GM19372 (cell line): ENCODE data around the gene CACNA2D3.

ENCODE experiments used
- ATAC-seq: cut with Tn5 transposase; IDR thresholded peaks from one replicate; pipeline ENCODE4 v1.9.1; 2021; ENCODE audit warnings: mild to moderate bottlenecking, low read depth, moderate library complexity; ENCODE audit not compliant: unreplicated experiment

Gene CACNA2D3

DNA sequence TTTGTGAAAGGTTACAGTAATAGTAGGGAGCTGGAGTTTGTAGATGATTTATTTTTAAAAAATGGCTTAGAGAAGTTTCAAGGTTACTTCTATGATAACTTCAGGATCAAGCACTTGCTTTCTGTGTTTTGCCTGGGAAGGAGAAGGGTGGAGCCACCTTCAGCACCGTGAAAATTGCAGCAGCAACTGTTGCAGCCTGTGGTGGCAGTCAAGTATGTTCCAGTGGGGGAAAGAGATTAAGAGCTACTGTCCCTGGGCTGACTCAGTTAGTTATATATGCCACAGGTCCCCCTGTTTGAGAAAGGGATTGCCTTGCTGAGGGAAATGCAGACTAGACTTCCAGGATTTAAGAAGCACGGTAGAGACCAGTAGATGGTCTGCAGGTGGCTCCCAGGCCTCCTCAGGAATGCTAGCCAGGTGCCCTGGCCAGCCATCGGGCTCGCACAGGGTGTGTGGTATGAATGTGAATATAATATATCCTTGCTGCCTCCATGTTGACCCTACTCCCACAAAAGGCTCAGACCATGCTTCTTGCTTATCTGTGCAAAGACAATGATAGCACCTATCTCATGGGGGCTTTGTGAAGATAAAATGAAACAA, 389.5 kb downstream of the CACNA2D3 start:
- ATAC-seq = no peak

DNA sequence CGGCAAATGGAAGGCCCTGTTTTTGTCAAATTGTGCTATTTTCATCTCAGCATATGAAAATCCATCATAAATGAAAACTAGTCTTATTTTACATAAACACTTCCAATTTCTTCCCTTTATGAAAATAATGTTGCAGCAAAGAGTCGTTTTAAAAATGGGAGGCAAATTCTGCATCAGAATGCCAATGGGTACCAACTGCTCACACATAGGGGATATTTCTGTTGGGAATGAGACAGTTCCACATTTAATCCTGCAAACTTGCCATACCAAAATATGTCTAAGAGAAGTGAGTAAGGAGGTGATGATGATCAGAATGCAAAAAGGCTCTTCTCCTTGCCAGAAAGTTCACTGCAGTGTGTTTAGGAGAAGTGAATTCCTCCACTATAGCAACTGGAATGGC, 391.7 kb downstream of the CACNA2D3 start:
- no peak for ATAC-seq

DNA sequence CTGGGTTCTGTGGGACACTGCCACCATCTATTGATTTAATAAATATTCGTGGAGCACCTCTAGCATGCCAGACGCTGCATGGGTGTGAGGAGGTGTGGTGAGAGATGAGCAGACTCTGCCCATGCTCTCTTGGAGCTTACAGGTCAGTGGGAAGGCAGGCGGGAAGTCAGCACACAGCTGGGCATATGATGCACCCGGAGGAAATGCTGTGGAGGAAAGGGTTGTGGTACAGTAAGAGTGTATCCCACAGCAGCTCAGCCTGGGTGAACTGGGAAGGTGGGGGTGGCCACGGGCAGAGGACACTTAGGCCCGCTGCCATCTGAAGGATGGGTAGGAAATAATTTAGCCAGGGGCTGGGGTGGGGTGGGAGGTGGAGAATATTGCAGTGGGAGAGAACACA, 392.1 kb downstream of the CACNA2D3 start:
- ATAC-seq = no peak

DNA sequence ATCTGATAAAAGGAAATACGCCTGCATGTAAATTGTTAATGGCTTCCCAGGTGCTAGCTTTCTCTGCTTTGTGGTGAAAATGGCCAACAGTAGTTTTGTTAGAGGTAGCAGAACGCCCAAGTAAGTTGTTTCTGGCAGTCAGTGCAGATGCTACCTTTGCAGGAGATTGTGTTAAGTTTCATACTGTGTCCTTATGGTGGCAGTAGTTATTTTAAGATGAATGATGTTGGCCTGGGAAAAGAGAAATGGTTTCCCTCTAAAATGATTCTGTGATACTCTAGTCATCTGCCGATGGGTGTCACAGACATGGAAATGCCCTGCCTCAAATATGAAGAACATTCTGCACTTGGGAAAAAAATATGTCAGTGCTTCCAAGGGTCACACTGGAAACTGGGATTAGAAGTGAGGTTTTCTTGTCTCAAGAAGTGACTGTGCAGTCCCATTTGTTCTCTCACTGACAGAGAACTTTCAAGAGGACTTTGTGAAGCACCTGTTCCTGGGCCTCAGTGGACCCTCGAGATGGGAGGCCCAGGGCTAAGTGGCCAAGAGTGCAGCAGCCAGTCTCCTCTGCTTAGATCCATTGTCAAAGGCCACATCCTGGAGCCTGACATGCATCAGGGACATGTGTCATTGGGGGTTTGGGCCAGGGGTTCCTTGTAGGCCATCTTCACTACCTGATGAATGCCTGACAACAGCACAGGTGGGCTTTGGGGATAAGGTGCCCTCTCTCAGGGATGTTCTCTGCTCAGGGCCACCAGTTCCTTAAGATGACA, 393.3 kb downstream of the CACNA2D3 start:
- no peak for ATAC-seq

DNA sequence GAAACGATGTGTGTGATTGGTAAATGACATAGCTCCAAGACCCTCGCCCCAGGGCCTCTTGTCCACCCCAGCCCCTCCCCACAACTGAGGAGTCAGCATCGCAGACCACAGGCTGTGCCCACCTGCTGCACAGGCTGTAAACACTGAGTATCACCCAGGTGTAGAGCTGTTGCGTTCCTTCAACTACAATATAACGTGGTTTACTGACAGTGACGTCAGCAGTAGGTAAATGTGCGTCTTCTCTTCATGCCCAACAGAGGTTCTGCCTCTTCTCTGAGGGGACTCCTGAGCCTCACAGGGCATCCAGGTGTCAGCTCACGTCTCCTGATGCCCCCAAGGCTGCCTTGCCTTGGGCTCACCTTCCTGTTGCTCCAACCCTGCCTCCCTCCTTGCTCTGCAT, 395.1 kb downstream of the CACNA2D3 start:
- no peak for ATAC-seq

DNA sequence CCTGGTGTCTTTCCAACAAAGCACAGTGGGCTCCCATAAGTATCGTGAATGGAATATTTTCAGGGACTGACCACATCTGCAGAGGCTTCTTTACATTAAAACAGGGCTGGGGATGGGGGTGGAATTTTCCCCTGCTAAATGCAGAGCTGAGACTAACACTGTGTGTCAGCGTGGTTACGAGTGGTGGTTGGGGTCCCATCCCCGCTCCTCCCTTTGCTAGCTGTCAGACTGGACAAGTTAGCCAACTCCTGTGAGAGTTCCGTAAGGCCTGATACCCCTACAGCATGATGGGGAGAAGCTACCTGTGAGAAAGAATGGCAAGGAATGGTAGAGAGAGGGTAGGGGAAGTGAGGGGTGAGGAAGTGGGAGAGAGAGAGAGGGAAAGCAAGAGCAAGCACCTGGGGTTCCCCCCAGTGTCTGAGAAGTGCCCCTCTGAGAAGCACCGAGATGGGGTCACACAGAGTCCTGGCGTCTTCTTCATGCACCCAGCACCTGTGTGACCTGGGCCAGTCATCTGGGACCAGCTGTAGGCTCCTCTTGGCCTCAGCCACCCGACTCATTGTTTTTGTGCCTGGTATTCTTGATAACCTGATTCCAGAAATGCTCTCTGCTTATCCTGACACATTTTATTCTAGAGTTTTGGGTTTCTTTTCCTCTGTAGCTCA, 395.8 kb downstream of the CACNA2D3 start:
- no peak for ATAC-seq

DNA sequence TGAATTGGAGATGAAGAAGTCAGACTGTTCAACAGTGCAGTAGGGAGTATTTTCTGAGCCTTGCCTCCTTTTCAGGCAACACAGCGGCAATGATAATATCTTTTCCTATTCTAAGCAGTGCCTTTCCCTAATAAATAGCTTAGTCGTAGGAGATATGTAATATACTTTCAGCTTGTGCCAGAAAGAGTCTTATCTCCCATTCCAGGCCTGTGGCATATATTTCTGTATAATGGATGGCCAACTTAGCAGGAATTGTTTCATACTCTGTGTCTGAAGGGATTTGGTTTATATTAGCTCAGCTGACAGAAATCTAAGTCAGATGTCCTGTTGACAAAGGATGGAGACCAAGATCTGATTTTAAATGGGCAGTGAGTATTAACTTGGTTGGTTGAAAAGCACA, 397.1 kb downstream of the CACNA2D3 start:
- ATAC-seq = no peak

DNA sequence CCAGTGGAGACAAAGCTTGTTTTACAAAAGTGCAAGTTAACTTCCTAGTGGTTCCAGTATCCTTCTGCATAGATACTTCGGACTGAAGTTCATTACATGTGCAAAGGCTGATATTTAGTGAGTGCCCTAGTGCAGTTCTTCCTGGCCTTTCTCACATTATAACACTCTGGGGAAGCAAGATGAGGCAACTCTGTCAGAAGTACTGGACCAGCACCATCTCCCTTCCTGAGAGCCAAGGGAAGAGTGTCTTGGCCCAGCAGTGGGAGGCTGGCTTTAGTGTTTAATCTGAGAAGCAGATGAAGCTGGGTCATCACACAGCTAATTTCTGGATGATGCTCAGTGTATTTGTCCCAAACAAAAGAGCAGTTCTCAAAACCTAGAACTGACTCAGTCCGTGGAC, 397.7 kb downstream of the CACNA2D3 start:
- no peak for ATAC-seq

DNA sequence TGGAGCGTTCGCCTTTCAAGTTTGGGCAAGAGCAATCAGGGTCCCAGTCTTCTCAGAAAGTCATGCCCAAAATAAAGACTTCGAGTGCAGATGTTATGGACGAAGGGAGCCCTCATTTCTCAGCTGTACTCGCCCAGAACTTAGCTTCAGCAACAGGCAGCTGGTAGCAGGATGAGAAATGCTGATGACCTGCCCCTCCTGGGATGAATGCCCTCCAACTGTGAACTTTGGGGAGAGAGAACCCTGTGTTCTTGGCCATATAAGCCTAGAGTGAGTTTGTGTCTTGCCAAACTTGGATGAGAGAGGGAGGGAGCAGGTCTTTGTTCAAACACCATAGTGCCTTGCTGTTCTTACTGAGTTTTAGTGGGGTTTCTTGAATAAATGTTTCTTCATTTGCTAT, 405.2 kb downstream of the CACNA2D3 start:
- ATAC-seq = no peak

DNA sequence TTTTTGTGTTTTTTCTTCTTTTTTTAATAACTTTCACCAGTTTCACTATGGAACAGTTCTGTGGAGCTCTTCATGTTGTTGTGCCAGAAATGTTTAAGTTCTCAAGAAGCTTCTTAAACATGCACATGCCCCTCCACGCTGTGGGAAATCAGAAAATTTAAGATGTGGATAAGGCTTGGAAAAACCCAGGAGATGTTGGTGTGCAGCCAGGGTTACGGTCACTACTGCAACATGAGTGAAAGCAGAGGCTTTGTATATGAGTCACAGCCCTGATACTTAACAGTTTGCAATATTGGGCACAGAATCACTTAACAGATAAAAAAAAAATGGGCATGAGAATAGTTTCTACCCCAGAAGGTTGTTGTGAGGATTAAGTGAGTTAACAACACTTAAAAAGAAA, 405.6 kb downstream of the CACNA2D3 start:
- ATAC-seq = no peak

DNA sequence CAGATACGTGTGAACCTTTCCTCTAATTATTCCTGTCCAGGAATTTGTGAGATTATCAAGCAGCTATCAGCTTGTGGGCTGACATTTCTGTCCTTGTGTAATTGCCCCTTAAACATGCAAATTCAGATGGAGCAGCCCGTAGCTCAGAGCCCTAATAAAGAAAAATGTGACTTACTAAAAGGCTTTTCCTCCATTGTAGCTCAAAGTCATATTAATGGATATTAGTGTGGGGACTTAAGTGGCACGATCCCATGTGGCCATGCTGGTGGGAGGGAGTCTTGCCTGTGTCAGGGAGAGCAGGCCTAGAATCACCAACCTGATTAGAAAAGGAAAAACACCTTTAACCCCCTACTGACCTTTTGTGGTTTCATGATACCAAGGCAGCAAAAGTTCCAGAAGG, 406.3 kb downstream of the CACNA2D3 start:
- ATAC-seq = no peak

DNA sequence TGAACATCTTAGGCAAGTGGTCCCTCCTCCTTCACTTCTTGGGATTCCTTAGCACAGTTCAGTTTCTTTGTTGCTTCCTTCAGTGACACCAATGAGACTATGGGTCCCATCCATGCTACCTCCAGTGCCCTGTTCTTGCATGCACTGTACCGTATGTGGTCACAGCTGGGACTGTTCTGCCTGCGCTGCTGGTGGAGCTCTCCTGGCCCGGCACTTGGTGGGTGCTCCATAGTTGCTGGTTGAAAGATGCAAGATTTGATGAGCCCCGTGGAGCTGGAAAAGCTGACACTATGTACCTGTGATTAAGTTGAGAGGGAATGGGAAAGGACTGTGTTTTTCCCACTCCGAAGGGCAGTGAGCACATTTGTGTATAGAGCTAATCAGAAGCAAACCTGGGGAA, 407.7 kb downstream of the CACNA2D3 start:
- ATAC-seq = no peak

DNA sequence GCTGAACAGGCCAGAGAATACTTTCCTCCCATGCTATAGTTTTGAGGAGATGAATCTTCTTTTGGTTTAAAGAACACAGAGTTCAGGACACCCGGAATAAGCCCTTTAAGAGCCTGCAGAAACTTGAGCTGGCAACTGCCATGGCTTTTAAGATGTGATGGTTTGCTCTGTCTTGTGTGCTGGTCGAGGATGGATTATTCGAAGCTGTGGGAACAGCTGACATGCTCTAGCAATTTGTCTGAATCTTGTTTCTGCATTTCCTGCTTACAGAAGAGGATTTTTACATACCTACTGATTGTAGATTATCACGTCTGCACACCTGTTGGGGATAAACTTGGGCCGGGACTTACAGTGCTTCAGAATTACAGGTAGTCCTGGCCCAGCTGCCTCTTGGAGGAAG, 408.6 kb downstream of the CACNA2D3 start:
- ATAC-seq = no peak

DNA sequence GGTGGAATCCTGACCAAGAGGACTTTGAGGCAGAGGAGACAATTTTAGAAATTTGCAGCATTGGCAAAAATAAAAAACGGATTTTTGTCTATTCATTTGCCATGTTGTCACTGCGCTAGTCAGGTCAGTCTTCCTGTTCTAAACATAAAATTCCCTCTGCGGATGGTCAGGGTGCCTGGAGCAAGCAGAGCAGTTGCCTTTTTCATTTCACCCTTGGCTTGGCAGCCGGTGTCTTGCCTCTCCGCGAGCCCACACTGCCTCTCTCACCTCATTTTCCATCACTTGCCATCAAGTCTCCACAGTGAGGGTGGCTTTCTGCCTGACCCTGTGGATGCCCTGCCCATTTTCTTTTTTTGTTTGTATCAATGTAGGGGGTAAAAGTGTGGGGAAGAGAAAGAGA, 409.4 kb downstream of the CACNA2D3 start:
- no peak for ATAC-seq

DNA sequence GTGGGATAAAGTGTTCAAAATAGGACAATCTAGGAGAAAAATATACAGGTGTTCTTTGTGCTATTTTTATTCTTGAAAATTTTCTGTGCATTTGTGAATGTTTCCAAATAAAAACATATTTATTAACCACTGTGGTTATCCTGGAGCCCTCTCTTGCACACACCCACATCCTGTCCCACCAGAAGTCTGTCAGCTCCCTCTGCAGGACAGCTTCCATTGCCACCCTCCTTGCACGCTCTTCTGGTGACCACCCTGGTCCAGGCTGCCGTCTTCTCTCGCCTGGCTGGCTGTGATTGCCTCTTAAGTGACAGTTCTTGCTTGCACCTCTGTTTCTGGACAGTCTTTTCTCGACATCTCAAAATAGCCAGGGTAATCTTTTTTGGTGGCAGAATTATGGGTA, 411.5 kb downstream of the CACNA2D3 start:
- no peak for ATAC-seq

DNA sequence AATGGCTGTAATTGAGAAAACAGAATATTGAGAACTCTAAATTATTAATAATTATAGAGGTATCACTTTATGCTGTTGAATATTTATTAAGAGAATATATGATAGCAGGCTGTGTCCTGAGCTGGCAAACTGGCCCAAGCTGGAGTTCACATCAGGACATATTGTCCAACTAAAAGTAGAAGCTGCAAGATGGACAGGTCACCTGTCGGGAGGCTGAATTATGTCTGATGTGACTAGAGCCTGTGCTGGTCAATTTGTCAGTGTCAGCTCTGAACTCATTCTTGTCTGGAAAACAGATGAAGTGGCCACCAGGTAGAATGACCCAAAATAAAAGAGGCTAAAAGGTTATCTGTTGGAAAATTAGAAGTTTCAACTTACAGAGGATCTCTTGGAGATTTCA, 413.3 kb downstream of the CACNA2D3 start:
- no peak for ATAC-seq

DNA sequence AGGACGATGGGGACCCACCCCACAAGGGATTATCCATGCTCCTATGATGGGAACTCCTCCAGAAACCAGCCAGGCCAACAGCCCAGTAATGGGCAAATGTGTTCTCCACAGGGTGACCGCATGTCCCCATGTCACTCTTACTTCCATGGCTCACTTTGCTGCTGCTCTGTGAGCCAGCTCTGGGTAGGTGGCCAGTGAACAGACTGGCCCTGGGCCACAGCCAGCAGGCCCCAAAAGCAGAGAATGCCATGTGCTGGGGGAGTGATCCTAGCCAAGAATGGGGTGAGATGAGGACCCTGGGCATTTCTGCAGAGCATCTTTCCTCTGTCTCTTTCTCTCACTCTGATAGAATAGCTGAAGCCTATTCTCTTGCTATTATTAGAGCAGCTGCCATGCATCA, 414.1 kb downstream of the CACNA2D3 start:
- ATAC-seq = no peak

DNA sequence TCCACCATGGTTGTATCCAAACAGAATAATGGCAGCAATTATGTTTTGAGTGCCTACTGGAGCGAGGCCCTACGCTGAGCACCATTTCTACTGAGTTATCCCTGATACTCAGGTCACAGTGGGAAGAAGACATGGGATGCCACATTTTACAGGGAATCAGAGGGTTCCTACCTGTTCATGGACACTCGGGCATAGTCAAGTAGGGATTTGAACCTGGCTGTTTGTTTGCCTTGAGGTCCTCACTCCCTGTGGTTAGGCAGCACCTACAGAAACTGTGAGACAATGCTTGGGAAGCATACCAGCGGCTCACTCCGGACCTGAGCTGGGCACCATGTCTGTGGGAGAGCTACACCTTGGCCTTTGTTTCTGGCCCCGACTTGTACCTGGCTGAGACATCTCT, 415.2 kb downstream of the CACNA2D3 start:
- ATAC-seq = no peak

DNA sequence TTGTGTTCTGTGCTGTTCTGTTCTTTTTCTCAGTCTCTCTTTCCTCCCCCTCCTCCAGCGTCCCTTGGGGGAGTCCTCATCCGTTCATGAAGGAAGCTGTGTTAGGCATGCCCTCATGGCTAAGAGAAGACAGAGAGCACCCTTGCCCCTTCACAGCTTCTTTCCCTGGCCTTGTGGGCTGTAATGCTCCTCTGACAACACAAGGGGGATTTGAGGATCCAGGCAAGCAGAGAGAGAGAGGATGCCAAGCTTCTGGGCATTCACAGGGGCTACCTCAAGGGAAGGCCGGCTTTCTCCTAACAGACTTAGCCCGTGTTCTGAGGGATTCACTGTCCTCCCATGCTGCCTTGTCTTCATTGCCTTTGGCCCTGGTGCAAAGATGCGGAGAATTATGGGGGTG, 416.0 kb downstream of the CACNA2D3 start:
- ATAC-seq = no peak

DNA sequence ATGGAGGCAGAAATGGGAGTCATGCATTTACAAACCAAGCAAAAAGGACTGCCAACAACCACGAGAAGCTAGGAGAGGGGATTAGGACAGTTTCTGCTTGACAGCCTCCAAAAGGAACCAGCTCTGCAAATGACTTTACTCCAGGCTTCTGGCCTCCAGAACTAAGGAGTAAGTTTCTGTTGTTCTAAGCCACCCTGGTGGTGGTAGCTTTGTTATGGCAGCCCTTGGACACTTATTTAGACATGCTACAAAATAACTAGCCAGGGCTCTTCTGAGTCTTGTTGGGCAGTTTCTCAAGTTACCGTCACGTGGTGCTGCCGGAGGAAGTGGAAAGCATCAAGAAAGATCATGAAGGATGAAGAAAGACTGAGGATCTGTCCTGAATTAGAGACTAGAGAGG, 419.0 kb downstream of the CACNA2D3 start:
- no peak for ATAC-seq

DNA sequence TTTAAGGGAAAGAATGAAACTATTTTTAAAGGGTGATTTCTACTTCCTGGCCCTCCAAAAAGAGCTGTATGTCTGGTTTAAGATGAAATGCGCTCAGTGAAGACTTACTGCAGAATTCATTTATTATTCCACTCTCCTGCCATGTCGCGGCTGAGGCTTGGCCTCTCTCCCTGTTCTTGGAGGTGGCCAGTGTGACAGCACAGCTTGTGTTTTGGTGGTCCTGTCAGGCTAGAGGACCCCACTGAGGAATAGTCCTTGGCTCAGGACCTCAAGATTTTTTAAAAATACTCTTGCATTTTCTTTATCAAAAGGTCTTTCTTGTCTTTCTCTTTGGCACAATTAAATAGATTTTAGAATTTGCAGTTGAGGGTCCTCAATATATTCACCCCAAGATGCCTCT, 421.1 kb downstream of the CACNA2D3 start:
- no peak for ATAC-seq

DNA sequence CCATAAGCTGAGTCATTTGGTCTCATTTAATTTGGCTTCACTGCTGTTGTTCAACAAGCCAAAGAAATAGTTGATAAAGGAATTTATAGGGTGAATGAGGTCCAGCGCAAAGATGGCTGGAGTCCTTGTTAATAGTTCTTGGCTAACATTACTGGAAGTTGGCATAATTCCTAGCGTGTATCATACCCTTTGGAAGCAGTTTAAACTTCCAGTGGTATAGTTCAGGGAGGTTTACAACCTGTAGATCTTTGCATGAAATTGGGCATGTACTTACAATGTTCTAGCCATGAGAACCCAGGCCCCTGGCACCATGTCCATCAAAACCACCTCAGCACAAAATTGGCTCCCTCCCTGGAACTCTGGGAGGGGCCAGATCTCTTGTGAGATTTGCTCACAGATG, 424.7 kb downstream of the CACNA2D3 start:
- ATAC-seq = no peak
